Measurements from ENCODE around the gene PEPD.

PEPD gene

GRCh38 chr19:33440241-33440640 is 81.3 kb downstream of the PEPD start:
- no peak for DNase-seq (ENCODE audit: low read depth in 2 of 2)

GRCh38 chr19:33438987-33439781 is 82.4 kb downstream of the PEPD start:
- no peak for DNase-seq (ENCODE audit: low read depth in 2 of 2)

GRCh38 chr19:33437821-33438671 is 83.5 kb downstream of the PEPD start:
- DNase-seq (ENCODE audit: low read depth in 2 of 2) = no peak

- DNase-seq (ENCODE audit: low read depth in 2 of 2) = no peak
These were observed 84.2 kb downstream of the PEPD start for GRCh38 chr19:33437393-33437820.

GRCh38 chr19:33436360-33437345 is 84.9 kb downstream of the PEPD start:
- no peak for DNase-seq (ENCODE audit: low read depth in 2 of 2)

GRCh38 chr19:33435706-33436359 is 85.8 kb downstream of the PEPD start:
- no peak for DNase-seq (ENCODE audit: low read depth in 2 of 2)

GRCh38 chr19:33434886-33435705 is 86.5 kb downstream of the PEPD start:
- no peak for DNase-seq (ENCODE audit: low read depth in 2 of 2)

GRCh38 chr19:33434069-33434885 is 87.3 kb downstream of the PEPD start:
- DNase-seq (ENCODE audit: low read depth in 2 of 2) = no peak

- DNase-seq (ENCODE audit: low read depth in 2 of 2) = no peak
These were observed 89.0 kb downstream of the PEPD start for GRCh38 chr19:33432446-33433170.

- DNase-seq (ENCODE audit: low read depth in 2 of 2) = no peak
These were observed 89.6 kb downstream of the PEPD start for GRCh38 chr19:33432015-33432414.

GRCh38 chr19:33430674-33431277 is 90.8 kb downstream of the PEPD start:
- DNase-seq (ENCODE audit: low read depth in 2 of 2) = peak; percentile 46 to 55

GRCh38 chr19:33429891-33430673 is 91.5 kb downstream of the PEPD start:
- DNase-seq (ENCODE audit: low read depth in 2 of 2) = no peak

- DNase-seq (ENCODE audit: low read depth in 2 of 2) = no peak
These were observed 92.9 kb downstream of the PEPD start for GRCh38 chr19:33428627-33429125.

- DNase-seq (ENCODE audit: low read depth in 2 of 2) = no peak
These were observed 93.6 kb downstream of the PEPD start for GRCh38 chr19:33427801-33428626.

GRCh38 chr19:33426621-33427361 is 94.8 kb downstream of the PEPD start:
- no peak for DNase-seq (ENCODE audit: low read depth in 2 of 2)

- DNase-seq (ENCODE audit: low read depth in 2 of 2) = no peak
These were observed 97.4 kb downstream of the PEPD start for GRCh38 chr19:33424181-33424580.
